Immature natural killer cell (primary cell): Measurements from ENCODE around the gene MEAK7. TPM values are rescaled to one million over a fixed set of nuclear protein-coding genes. Genes with fewer than 3 reads are reported as not detected.

Experiments used
- DNase-seq, 3 donors: peaks; one replicate each; pipeline ENCODE4 v3.0.0; 2022; ENCODE audit warnings: mixed read lengths in 1 of 3
- H3K27ac Mint-ChIP-seq, 6 donors: one replicate each; pipeline ENCODE4 v1.8.0; 2020; ENCODE audit warnings: mixed read lengths in 6 of 6, mild to moderate bottlenecking in 5 of 6, inconsistent platforms in 4 of 6, moderate library complexity in 3 of 6
- H3K27me3 Mint-ChIP-seq, 3 donors: one replicate each; pipeline ENCODE4 v1.8.0; 2020 to 2021; ENCODE audit warnings: low read depth in 3 of 3, mild to moderate bottlenecking in 3 of 3, mixed read lengths in 3 of 3, moderate library complexity in 3 of 3, inconsistent platforms in 1 of 3
- H3K36me3 Mint-ChIP-seq, 3 donors: one replicate each; pipeline ENCODE4 v1.8.0; 2020; ENCODE audit warnings: mixed read lengths in 3 of 3, inconsistent platforms in 2 of 3, mild to moderate bottlenecking in 2 of 3
- H3K4me1 Mint-ChIP-seq, 2 donors: one replicate each; pipeline ENCODE4 v1.8.0; 2020; ENCODE audit warnings: inconsistent platforms in 2 of 2, mild to moderate bottlenecking in 2 of 2, mixed read lengths in 2 of 2, moderate library complexity in 1 of 2
- H3K4me3 Mint-ChIP-seq, 5 donors: one replicate each; pipeline ENCODE4 v1.8.0; 2020; ENCODE audit warnings: mild to moderate bottlenecking in 5 of 5, mixed read lengths in 5 of 5, inconsistent platforms in 3 of 5, moderate library complexity in 3 of 5
- H3K9me3 Mint-ChIP-seq, 6 donors: one replicate each; pipeline ENCODE4 v1.8.0; 2020; ENCODE audit warnings: mild to moderate bottlenecking in 6 of 6, mixed read lengths in 6 of 6, inconsistent platforms in 4 of 6, moderate library complexity in 3 of 6
- polyA plus RNA-seq, 3 donors: library from polyadenylated mRNA; unstranded; fragments of 300-500 nt; fragmentation: Illumina TruSeq; gene quantifications; one replicate each; pipeline ENCODE4 v1.2.3, GENCODE V29; 2021

MEAK7 gene
- polyA plus RNA-seq, 3 donors from 2014 or later: 3.0 to 5.2 (median 5.1) TPM

- Mint-ChIP-seq H3K9me3 (no peaks in the 10 kb centered on the region), H3K4me1 (no peaks in the 10 kb centered on the region), H3K4me3 (no peak overlapping the region), H3K27me3 (peaks cover 0 to 3% (median 0%) of the 10 kb centered on the region in 3 donors), H3K36me3 (peaks cover 12 to 20% (median 16%) of the 10 kb centered on the region in 3 donors), H3K27ac (no peak overlapping the region)
- DNase-seq: no peak
These were observed 19.0 kb downstream of the MEAK7 start for GRCh38 chr16:84485255-84486010.

DNA sequence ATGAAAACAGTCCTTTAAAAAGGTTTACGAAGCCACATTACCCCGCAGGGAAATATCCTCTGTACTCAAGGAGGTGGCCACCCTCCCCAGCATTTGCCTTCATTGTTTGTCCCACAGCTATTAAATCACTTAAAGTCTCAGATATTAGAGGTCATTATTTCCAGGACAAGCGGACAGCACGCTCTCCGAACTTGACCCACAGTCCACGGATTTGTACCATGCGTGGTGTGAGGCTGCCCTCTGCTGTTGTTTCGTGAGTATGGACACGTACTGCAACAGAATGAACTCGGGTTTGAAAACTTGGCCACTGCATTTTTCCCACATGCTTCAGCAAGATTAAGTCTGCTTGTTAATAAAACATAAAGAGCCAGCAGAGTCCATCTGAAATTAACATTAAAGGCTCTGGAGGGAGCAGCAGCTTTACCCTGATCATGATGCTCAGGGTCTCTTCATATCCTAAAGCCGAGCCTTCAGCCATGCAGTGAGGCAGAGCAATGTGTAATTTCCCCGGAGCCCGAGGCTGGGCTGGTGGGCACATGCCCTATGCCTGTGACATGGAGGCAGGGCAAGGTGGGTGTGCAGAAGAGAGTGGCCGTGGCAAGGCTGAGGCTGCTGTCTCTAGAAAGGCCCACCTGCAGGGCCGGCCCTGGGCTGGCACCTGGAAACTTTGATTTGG lies 19.7 kb downstream of the MEAK7 start:
- no peak overlapping the region for H3K27ac Mint-ChIP-seq
- H3K4me1 Mint-ChIP-seq: no peaks in the 10 kb centered on the region
- no peak overlapping the region for H3K4me3 Mint-ChIP-seq
- peaks cover 12 to 20% (median 16%) of the 10 kb centered on the region in 3 donors for H3K36me3 Mint-ChIP-seq
- H3K27me3 Mint-ChIP-seq: peaks cover 0 to 3% (median 0%) of the 10 kb centered on the region in 3 donors
- H3K9me3 Mint-ChIP-seq: no peaks in the 10 kb centered on the region
- DNase-seq: no peak

GRCh38 chr16:84483882-84484565 lies 20.4 kb downstream of the MEAK7 start:
- no peaks in the 10 kb centered on the region for H3K9me3 Mint-ChIP-seq
- H3K4me1 Mint-ChIP-seq: no peaks in the 10 kb centered on the region
- no peak for DNase-seq
- no peak overlapping the region for H3K27ac Mint-ChIP-seq
- peaks cover 12 to 18% (median 16%) of the 10 kb centered on the region in 3 donors for H3K36me3 Mint-ChIP-seq
- peaks cover 0 to 1% (median 0%) of the 10 kb centered on the region in 3 donors for H3K27me3 Mint-ChIP-seq
- no peak overlapping the region for H3K4me3 Mint-ChIP-seq

DNA sequence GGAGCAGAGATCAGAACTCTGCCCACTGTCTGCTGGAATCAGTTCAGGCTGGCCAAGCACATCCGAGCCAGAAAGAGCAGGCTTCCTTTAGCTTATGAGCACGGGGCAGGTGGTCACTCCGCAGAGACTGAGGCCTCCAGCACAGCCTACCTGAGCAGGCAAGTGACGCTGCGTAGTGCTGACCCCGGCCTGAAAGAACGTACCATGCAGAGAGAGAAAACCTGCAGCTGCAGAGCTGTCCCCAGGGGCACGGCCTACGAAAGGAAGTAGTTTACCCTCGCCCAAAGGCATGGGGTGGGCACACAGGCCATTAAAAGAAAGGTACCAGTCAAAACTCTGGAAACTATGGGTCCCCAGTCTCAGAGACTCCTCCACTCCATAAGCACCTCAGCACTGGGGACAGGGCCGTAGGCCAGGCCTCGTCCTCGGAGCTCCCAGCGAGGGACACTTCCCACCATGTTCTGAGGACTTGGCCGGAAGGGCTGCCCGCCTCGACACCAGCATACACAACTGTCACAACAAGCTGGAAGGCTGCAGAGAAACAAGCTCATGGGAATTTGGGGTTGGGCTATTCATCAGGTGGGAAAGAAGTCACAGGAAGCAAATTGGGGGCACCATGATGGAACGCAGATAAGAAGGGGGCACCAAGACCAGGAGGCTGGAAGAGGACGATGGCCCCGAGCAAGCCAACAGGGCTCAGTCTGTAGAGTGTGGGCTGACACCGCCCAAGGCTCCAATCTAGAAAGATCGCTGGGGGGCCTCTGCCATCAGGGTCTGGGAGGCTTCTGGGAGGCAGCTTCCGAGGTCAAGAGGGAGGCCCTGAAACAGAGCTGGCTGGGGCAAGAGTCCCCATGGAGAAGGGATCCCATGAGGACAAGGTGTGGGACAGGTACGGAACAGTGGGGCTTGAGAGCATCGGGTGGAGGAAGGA lies 21.2 kb downstream of the MEAK7 start:
- DNase-seq: no peak
- H3K27me3 Mint-ChIP-seq: peaks cover 0 to 2% (median 1%) of the 10 kb centered on the region in 3 donors
- no peaks in the 10 kb centered on the region for H3K9me3 Mint-ChIP-seq
- H3K27ac Mint-ChIP-seq: no peak overlapping the region
- no peak overlapping the region for H3K4me3 Mint-ChIP-seq
- H3K36me3 Mint-ChIP-seq: peaks cover 6 to 11% (median 9%) of the 10 kb centered on the region in 3 donors
- no peaks in the 10 kb centered on the region for H3K4me1 Mint-ChIP-seq

- Mint-ChIP-seq H3K9me3 (no peaks in the 10 kb centered on the region), H3K4me1 (no peaks in the 10 kb centered on the region), H3K4me3 (no peak overlapping the region), H3K36me3 (peaks cover 5 to 9% (median 9%) of the 10 kb centered on the region in 3 donors), H3K27me3 (peaks cover 0 to 2% (median 1%) of the 10 kb centered on the region in 3 donors), H3K27ac (no peak overlapping the region)
- no peak for DNase-seq
These were observed 22.2 kb downstream of the MEAK7 start for GRCh38 chr16:84482001-84482891.

DNA sequence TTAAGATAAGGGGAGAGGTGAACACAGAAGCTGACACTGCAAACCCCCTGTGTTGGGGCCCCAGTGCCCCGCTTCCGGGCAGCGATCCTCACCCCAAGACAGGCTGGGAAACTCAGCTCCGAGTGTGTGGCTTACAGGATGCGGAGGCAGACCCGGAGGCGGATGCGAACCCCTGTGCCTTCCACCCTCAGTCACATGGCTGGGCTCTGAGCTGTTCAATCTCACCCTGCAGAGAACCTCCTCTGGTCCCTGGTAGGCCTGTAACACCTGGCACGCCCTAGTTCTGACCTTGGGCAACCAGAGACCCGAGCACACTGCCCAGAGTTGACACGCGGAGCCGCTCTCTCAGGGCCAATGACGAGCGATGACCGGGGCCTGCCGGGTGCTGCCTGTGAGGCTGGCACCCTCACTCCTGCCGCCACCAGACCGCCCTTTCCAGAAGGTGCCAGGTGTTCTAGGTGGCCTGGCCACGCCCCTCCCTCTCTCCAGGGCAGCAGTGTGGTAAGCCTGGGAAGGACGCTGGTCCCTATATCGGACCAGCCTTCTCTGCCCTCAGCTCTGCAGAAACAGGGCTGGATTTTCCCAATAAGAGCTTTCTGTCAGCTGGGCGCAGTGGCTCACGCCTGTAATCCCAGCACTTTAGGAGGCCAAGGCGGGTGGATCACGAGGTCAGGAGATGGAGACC lies 23.3 kb downstream of the MEAK7 start:
- Mint-ChIP-seq H3K27me3 (peaks cover 0 to 2% (median 1%) of the 10 kb centered on the region in 3 donors), H3K4me3 (no peak overlapping the region), H3K4me1 (no peaks in the 10 kb centered on the region), H3K27ac (peak overlapping the region in 1 of 6 donors; percentile 40), H3K36me3 (peaks cover 5 to 9% (median 5%) of the 10 kb centered on the region in 3 donors), H3K9me3 (no peaks in the 10 kb centered on the region)
- no peak for DNase-seq

DNA sequence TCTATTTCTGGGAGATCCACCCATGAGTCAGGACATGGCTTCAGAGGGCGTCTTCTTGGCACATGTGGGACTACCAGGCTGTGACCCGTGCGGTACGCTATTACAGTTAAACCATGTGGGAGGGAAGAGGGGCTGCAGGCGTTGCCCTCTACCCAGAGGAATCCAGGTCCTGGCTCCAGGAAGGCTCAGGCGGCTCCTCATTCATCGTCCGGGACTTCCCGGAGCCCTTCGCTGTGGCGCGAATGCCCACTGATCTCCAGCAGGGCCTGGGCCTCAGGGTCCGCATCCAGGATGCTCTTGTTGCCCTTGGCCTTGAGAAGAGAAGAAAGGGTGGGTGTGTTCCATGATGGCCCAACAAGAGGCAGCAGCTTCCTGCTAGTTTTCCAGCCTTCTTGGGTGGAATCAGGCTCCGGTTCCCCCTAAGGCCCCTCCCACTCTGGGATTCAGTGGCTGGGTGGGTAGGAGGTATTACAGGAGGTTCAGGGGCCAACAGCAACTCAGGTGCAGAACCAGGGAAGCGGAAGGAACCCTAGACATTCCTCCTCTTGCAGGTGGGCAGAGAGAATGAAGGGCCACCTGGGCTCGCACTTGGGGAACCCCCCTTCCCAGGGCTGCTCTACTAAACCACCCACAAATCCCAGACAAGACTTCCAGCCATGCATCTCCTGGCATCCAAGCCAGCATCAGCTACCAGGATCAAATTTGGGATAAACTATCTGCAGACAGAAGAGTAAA lies 24.6 kb downstream of the MEAK7 start:
- peaks cover 3 to 6% (median 5%) of the 10 kb centered on the region in 3 donors for H3K36me3 Mint-ChIP-seq

GRCh38 chr16:84478172-84478947 lies 26.1 kb downstream of the MEAK7 start:
- Mint-ChIP-seq H3K4me1 (no peaks in the 10 kb centered on the region), H3K9me3 (no peaks in the 10 kb centered on the region), H3K27me3 (peaks cover 0 to 2% (median under 1%) of the 10 kb centered on the region in 3 donors), H3K36me3 (peaks cover 0 to 5% (median 2%) of the 10 kb centered on the region in 3 donors), H3K4me3 (no peak overlapping the region), H3K27ac (no peak overlapping the region)
- no peak for DNase-seq

More for the DNA sequence above, 24.6 kb downstream of the MEAK7 start:
- no peak overlapping the region for H3K4me3 Mint-ChIP-seq
- H3K27me3 Mint-ChIP-seq: peaks cover 0 to 2% (median 1%) of the 10 kb centered on the region in 3 donors
- H3K9me3 Mint-ChIP-seq: no peaks in the 10 kb centered on the region
- no peak overlapping the region for H3K27ac Mint-ChIP-seq
- H3K4me1 Mint-ChIP-seq: no peaks in the 10 kb centered on the region
- no peak for DNase-seq

DNA sequence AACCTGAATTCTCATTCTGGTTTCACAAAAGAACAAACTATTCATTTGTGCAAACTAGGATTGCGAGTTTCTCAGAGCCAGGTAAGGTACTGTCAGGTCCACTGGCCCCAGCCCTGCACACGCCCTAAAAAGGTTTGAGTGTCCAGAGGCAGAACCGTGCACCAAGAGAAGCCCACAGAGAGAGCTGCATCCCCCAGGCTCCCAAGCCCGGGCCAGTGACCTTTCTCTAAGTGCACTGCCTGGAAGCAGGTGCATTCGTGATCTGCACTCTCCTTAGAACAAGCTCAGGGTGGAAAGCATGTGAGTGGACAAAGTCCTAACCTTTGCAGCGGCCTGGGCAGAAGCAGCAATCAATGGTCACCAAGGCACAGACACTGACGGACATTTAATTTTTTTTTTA lies 26.8 kb downstream of the MEAK7 start:
- H3K9me3 Mint-ChIP-seq: no peaks in the 10 kb centered on the region
- H3K4me3 Mint-ChIP-seq: no peak overlapping the region
- no peak overlapping the region for H3K27ac Mint-ChIP-seq
- peaks cover 0 to 3% (median 0%) of the 10 kb centered on the region in 3 donors for H3K36me3 Mint-ChIP-seq
- no peak for DNase-seq
- H3K27me3 Mint-ChIP-seq: peaks cover 0 to 4% (median 0%) of the 10 kb centered on the region in 3 donors
- no peaks in the 10 kb centered on the region for H3K4me1 Mint-ChIP-seq

- no peak overlapping the region for H3K4me3 Mint-ChIP-seq
- H3K27ac Mint-ChIP-seq: no peak overlapping the region
- H3K9me3 Mint-ChIP-seq: no peaks in the 10 kb centered on the region
- H3K36me3 Mint-ChIP-seq: peaks cover 0 to 3% (median 0%) of the 10 kb centered on the region in 3 donors
- no peak for DNase-seq
- no peaks in the 10 kb centered on the region for H3K4me1 Mint-ChIP-seq
- H3K27me3 Mint-ChIP-seq: peaks cover 0 to 4% (median 0%) of the 10 kb centered on the region in 3 donors
These were observed 28.1 kb downstream of the MEAK7 start for GRCh38 chr16:84476401-84476800.
